Esophagus (tissue), 2 donors: Measurements from ENCODE around the gene GPR158. TPM values are rescaled to one million over a fixed set of nuclear protein-coding genes. Genes with fewer than 3 reads are reported as not detected.

Experiments
- H3K27ac ChIP-seq, 2 donors: one replicate each; pipeline ENCODE4 v1.5.1; 2013; ENCODE audit warnings: low read depth in 2 of 2, mild to moderate bottlenecking in 2 of 2, inconsistent platforms in 1 of 2, low read length in 1 of 2, moderate library complexity in 1 of 2
- H3K27me3 ChIP-seq, 2 donors: one replicate each; pipeline ENCODE4 v1.6.1; 2013; ENCODE audit warnings: low read length in 2 of 2, control low read depth in 1 of 2, mild to moderate bottlenecking in 1 of 2; ENCODE audit not compliant: insufficient read depth in 2 of 2, control insufficient read depth in 1 of 2
- H3K36me3 ChIP-seq, 2 donors: one replicate each; pipeline ENCODE4 v1.6.1; 2013; ENCODE audit warnings: low read length in 1 of 2; ENCODE audit not compliant: control insufficient read depth in 2 of 2, insufficient read depth in 2 of 2
- H3K4me1 ChIP-seq, 2 donors: one replicate each; pipeline ENCODE4 v1.6.1; 2013; ENCODE audit warnings: low read length in 1 of 2; ENCODE audit not compliant: control insufficient read depth in 2 of 2, insufficient read depth in 2 of 2
- H3K4me3 ChIP-seq, 2 donors: one replicate each; pipeline ENCODE4 v1.5.1; 2013; ENCODE audit warnings: low read length in 2 of 2, mild to moderate bottlenecking in 2 of 2, low read depth in 1 of 2, moderate library complexity in 1 of 2
- H3K9me3 ChIP-seq, 2 donors: one replicate each; pipeline ENCODE4 v1.6.1; 2013; ENCODE audit warnings: mild to moderate bottlenecking in 2 of 2, low read depth in 1 of 2, low read length in 1 of 2, moderate library complexity in 1 of 2; ENCODE audit not compliant: control insufficient read depth in 2 of 2, insufficient read depth in 1 of 2
- WGBS, 2 donors: extraction: QIAGEN DNeasy Blood & Tissue Kit; methylation state at CpG; one replicate each; pipeline ENCODE4 v1.1.7; 2013; 5-methylcytosine and 5-hydroxymethylcytosine counted together
- polyA plus RNA-seq, 2 donors: library from polyadenylated mRNA; stranded (reverse); fragments of 200-250 nt; gene quantifications; one replicate each; pipeline ENCODE4 v1.2.3, GENCODE V29; 2013
- donor health status: healthy with polysubstance abuse.
- donor health status: Bipolar disorder and iron deficiency.

The GPR158 gene
- polyA plus RNA-seq, 2 donors, result under 0.01 TPM; not detected in 1

DNA sequence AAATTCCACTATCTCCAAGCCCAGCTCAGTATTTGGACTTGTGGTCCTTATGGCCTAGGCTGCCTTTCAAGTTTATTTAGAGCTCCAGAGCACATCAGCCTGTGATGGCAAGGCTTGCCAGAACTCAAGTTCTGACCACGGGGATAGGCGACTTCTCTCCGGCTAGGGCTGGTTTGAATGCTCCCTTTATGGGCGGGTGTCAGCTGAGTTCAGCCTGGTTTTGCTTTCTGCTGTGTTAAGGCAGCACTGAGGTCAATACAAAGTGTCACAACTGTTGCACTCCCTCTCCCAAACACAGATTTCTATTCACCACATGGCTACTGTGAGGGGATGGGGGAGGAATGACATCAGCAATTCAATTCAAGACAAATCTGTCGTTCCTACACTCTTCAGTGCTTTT, 441.1 kb downstream of the GPR158 start:
- H3K27ac ChIP-seq, result no peak overlapping the region
- WGBS, 2 donors, result 88 to 89% methylated on average over 5 of the region's 5 CpGs
- H3K4me3 ChIP-seq, result no peak overlapping the region
- H3K9me3 ChIP-seq, result peaks cover 0 to 4% of the 10 kb centered on the region in 2 donors
- no peaks in the 10 kb centered on the region for H3K36me3 ChIP-seq
- H3K4me1 ChIP-seq, result no peaks in the 10 kb centered on the region
- no peaks in the 10 kb centered on the region for H3K27me3 ChIP-seq

DNA sequence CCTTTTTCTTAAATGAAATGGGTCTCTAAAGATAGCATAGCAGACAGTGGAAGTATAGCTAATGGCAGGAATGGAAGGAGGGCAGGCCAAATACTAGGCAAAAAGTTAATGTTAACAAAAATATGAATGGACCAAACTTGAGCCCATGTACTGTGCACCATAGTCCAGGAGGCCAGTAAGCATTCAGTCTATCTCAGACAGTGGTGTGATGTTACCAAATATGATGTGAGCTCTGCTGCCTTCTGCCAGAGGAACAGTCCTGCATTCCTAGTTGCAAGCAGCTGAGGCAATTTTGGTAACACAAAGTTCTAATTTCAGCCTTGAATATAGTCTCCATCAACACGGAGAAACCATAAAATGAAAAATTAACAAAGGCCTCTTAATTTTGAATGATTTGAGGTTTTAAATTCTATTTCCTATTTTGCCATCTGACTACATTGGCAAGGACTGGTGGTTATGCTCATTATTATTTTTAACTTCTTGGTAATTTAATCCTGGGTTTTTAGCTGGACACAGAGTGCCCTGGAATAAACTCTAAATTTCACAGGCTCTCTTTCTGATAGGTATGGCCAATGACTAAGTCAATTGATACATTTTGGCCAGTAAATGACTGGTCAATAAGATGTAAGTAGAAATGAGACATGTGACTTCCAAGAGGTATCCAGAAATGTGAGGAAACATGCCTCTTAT, 442.2 kb downstream of the GPR158 start:
- Histone ChIP-seq H3K27ac (no peak overlapping the region), H3K4me1 (no peaks in the 10 kb centered on the region), H3K27me3 (no peaks in the 10 kb centered on the region), H3K4me3 (no peak overlapping the region), H3K36me3 (no peaks in the 10 kb centered on the region), H3K9me3 (peaks cover 0 to 4% of the 10 kb centered on the region in 2 donors)
- 86 to 88% methylated on average over 1 of the region's 1 CpG for WGBS, 2 donors

DNA sequence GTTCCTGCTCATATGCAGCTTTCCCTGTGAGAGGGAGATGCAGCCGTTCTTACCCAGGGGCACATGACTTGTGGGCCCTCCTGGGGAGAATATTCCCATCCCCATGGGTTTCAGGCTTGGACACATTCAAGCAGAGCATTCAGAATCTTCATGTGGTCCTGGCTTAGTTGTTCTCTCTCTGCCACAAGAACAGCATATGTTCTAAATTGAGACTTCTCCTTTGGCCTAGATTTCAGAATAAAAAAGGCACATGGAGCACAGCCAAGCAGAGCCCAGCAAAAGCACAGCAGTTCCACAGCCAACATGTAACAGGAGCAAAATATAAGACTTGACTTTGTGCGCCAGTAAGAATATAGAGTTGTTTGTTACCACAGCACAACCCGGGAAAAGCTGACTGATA, 452.8 kb downstream of the GPR158 start:
- H3K4me3 ChIP-seq, result no peak overlapping the region
- 78 to 84% methylated on average over 3 of the region's 3 CpGs for WGBS, 2 donors
- H3K9me3 ChIP-seq, result no peaks in the 10 kb centered on the region
- H3K4me1 ChIP-seq, result no peaks in the 10 kb centered on the region
- no peaks in the 10 kb centered on the region for H3K36me3 ChIP-seq
- no peaks in the 10 kb centered on the region for H3K27me3 ChIP-seq
- no peak overlapping the region for H3K27ac ChIP-seq

DNA sequence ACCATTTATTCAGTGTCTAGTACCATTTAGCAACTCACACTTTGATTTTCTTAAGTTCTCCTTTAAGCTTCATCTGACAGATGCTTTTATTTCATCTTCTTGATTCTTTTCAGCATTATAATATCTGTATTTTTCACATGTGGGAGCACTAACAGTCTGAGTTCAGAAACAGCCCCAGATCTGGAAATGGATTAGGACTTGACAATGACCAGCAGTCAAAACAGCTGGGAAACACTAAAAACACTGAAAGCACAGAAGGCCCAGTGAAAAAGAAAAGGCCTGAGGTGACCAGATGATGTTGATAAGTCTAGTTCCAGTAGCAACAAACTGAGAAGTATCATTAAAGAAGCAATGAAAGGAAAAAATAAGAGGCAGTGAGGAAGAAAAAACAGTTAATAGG, 454.5 kb downstream of the GPR158 start:
- Histone ChIP-seq H3K27ac (no peak overlapping the region), H3K27me3 (no peaks in the 10 kb centered on the region), H3K4me1 (no peaks in the 10 kb centered on the region), H3K36me3 (no peaks in the 10 kb centered on the region), H3K4me3 (no peak overlapping the region), H3K9me3 (no peaks in the 10 kb centered on the region)

DNA sequence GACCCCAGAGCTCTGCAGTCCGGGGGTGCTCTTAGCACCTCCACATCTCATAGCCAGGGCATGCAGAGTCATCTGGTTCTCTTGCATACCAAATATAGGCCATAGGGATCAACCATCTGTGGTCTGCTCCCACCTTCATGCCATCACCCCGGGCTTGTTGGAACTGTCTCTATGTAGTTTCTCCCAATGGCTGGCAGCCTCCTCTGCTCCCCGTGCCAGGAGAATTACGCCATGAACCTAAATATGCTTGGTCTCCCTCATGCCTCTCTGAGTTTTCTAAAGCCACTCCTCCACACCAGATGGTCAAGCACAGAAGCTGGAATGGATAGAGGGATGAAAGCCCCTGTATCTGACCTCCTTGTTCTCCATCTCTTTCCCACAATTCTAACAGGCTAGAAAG, 456.7 kb downstream of the GPR158 start:
- H3K4me1 ChIP-seq, result no peaks in the 10 kb centered on the region
- WGBS, 2 donors, result 58 to 69% methylated on average over 4 of the region's 4 CpGs
- H3K36me3 ChIP-seq, result no peaks in the 10 kb centered on the region
- no peaks in the 10 kb centered on the region for H3K27me3 ChIP-seq
- no peaks in the 10 kb centered on the region for H3K9me3 ChIP-seq
- no peak overlapping the region for H3K4me3 ChIP-seq
- no peak overlapping the region for H3K27ac ChIP-seq

DNA sequence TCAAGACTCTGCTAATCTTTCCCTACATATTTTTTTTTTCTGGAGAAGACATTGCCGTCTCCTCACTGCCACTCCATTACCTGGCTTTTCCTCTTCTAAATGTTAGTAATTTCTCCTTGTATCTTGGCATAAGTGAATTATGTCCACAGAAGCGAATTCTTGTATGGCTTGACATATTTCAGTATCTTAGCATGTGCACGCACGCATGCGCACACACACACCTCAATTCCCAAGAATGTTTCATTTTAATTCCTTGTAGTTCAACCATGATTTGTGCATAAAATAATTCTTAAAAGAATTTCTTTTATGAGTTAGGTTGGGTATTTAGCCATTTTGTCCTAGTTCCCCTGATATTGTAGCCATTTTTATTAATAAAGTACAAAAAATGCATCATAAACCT, 458.0 kb downstream of the GPR158 start:
- H3K36me3 ChIP-seq, result no peaks in the 10 kb centered on the region
- H3K27ac ChIP-seq, result no peak overlapping the region
- H3K27me3 ChIP-seq, result no peaks in the 10 kb centered on the region
- H3K4me3 ChIP-seq, result no peak overlapping the region
- H3K9me3 ChIP-seq, result no peaks in the 10 kb centered on the region
- 89 to 91% methylated on average over 5 of the region's 5 CpGs for WGBS, 2 donors
- no peaks in the 10 kb centered on the region for H3K4me1 ChIP-seq

DNA sequence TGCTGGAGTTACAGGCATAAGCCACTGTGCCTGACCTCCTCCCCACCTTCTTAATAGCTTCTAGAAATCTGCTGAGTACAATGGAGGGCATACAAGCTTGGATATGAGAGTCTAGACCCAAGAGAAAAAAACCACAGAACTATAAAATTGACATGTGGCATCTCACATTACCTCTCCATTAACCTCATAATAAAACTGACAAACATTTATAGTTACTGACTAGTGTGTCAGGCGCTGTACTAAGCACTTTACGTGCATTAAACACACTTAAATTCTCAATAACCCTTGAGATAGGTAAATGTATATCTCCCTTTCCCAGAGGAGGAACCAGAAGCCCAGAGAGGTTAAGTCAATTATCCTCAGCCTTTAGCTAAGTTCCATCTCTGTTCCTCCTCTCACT, 458.7 kb downstream of the GPR158 start:
- Histone ChIP-seq H3K9me3 (peaks cover 0 to 2% of the 10 kb centered on the region in 2 donors), H3K27me3 (no peaks in the 10 kb centered on the region), H3K4me3 (no peak overlapping the region), H3K27ac (no peak overlapping the region), H3K36me3 (no peaks in the 10 kb centered on the region), H3K4me1 (no peaks in the 10 kb centered on the region)
- WGBS, 2 donors, result 85 to 90% methylated on average over 2 of the region's 2 CpGs

DNA sequence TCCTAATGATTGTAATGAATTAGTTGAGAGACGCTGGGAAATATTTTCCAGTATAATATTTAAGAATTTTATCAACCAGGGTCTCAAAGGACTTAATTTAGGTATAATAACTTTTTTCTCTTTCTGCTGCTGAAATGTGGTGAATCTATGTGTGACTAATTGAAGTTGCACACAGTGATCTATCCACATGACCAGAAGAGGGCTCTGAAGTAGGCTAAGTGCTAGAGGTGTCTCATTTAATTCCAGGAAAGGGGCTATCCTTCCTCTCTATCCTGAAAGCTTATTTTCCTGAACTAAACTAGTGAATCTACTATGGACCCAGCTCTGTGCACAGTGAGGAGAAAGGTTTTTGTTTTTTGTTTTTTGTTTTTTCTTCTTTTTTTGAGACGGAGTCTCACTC, 464.8 kb downstream of the GPR158 start:
- 92 to 93% methylated on average over 2 of the region's 2 CpGs for WGBS, 2 donors
- Histone ChIP-seq H3K4me1 (no peaks in the 10 kb centered on the region), H3K27me3 (no peaks in the 10 kb centered on the region), H3K4me3 (no peak overlapping the region), H3K36me3 (no peaks in the 10 kb centered on the region), H3K27ac (no peak overlapping the region), H3K9me3 (peaks cover 0 to 2% of the 10 kb centered on the region in 2 donors)

DNA sequence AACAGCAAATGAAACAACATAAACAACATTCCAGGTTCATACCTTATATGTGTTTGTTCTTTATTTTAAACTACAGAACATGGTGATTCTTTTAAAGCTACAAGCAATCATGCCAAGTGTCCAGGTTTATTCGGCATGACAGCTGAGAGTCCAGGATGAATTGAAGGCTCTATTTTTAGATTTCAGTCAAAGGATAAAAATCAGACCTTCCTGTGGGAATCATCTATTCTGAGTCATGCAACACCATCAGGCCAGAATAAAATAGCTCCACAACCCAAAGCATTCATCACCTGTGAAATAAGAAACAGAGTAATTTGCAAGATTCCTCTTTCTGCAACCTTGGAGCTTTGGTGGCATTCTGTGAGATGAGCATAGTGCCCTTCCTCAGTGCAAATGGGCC, 466.8 kb downstream of the GPR158 start:
- no peaks in the 10 kb centered on the region for H3K4me1 ChIP-seq
- no peak overlapping the region for H3K4me3 ChIP-seq
- H3K27ac ChIP-seq, result no peak overlapping the region
- WGBS, 2 donors, result 78 to 82% methylated on average over 1 of the region's 1 CpG
- peaks cover 0 to 2% of the 10 kb centered on the region in 2 donors for H3K9me3 ChIP-seq
- no peaks in the 10 kb centered on the region for H3K27me3 ChIP-seq
- no peaks in the 10 kb centered on the region for H3K36me3 ChIP-seq

DNA sequence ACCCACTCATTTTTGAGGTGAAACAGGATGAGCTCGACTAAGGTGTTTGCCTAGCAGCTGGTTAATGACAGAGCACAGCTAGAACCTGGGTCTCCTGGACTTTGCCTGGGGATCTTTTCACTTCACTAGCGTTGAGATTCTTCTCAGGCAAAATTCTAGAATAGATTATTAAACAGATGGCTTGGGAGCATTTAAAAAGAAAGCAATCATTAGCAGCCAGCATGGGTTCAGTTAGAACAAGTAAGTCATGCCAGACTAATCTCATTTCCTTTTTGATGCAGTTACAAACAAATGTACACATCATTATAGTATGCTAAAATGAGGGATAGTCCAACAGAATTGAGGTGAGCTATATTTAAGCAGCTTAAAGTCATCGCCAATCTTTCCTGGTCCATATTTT, 467.9 kb downstream of the GPR158 start:
- Histone ChIP-seq H3K27me3 (no peaks in the 10 kb centered on the region), H3K4me1 (no peaks in the 10 kb centered on the region), H3K9me3 (peaks cover 0 to 2% of the 10 kb centered on the region in 2 donors), H3K27ac (no peak overlapping the region), H3K36me3 (no peaks in the 10 kb centered on the region), H3K4me3 (no peak overlapping the region)
- WGBS, 2 donors, result 50 to 60% methylated on average over 3 of the region's 3 CpGs
